Transverse colon (tissue), 3 donors: ENCODE measurements around the gene CPEB3.

Experiments used
- POLR2A ChIP-seq: fragments of 450-650 bp; IDR thresholded peaks from one replicate; pipeline ENCODE4 v1.6.1; 2016; ENCODE audit warnings: antibody characterized with exemption, mild to moderate bottlenecking, moderate library complexity
- TF ChIP-seq, protein P1 (sequence below), 5 experiments: fragments of 200-600 bp in 3 of 5; fragments of 450-650 bp in 2 of 5; sonication (generic) in 3 of 5; IDR thresholded peaks; 1 replicate in 2 of 5; 2 replicates in 3 of 5; pipeline ENCODE4 v1.5.1; 2016 to 2017; ENCODE audit warnings: antibody characterized with exemption in 5 of 5, inconsistent platforms in 3 of 5, mild to moderate bottlenecking in 2 of 5, moderate library complexity in 1 of 5

DNA sequence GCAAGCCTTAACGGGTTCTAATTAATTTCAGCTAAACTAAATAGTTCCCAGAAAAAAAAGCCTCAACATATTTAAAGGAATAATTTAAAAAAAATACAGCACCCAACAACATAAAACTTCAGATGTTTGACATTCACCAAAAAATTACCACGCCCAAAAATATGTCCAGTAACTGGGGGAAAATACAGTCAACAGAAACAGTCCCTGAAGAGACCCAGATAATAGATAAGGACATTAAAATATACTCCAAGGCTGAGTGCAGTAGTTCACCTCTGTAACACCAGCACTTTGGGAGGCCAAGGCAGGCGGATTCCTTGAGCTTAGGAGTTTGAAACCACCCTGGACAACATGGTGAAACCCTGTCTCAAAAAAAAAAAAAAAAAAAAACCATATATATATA is 289.3 kb downstream of the CPEB3 start:
- TF ChIP-seq POLR2A, result no peak
- TF ChIP-seq, protein P1, sequence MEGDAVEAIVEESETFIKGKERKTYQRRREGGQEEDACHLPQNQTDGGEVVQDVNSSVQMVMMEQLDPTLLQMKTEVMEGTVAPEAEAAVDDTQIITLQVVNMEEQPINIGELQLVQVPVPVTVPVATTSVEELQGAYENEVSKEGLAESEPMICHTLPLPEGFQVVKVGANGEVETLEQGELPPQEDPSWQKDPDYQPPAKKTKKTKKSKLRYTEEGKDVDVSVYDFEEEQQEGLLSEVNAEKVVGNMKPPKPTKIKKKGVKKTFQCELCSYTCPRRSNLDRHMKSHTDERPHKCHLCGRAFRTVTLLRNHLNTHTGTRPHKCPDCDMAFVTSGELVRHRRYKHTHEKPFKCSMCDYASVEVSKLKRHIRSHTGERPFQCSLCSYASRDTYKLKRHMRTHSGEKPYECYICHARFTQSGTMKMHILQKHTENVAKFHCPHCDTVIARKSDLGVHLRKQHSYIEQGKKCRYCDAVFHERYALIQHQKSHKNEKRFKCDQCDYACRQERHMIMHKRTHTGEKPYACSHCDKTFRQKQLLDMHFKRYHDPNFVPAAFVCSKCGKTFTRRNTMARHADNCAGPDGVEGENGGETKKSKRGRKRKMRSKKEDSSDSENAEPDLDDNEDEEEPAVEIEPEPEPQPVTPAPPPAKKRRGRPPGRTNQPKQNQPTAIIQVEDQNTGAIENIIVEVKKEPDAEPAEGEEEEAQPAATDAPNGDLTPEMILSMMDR (IDR thresholded peaks at IDR 0.05), result no peak
